GM12878 (cell line): ENCODE data around the gene MDM4. TPM values are rescaled to one million over a fixed set of nuclear protein-coding genes. Genes with fewer than 3 reads are reported as not detected.

Experiments
- ATAC-seq: fragments of 200-7000 bp; cut with Tn5 transposase; 3 replicates; pipeline ENCODE4 v1.9.1; 2020; ENCODE audit warnings: mild to moderate bottlenecking, moderate library complexity
- BruUV-seq: library from RNA; stranded (reverse); fragments of 400-500 nt; replicated peaks from 2 replicates; lab custom pipeline; 2021; lab: Mats Ljungman, UMichigan
- CTCF ChIA-PET: fragments of 300-600 bp; sonication (Branson Sonifier 250); formaldehyde crosslinking; extraction: SDS; loops from one replicate; lab custom pipeline; 2021; ENCODE audit warnings: inconsistent platforms; lab: Yijun Ruan, JAX
- POLR2A ChIA-PET: fragments of 350-600 bp; formaldehyde crosslinking; extraction: SDS; loops from one replicate; lab custom pipeline; 2021; ENCODE audit warnings: inconsistent platforms; lab: Charles Lee
- RAD21 ChIA-PET: fragments of 300-600 bp; sonication (Branson Sonifier 250); formaldehyde crosslinking; loops from one replicate; lab custom pipeline; 2023; ENCODE audit warnings: antibody characterized with exemption; ENCODE audit not compliant: unreplicated experiment; lab: Charles Lee
- SMC1A ChIA-PET: fragments of 300-600 bp; sonication (Branson Sonifier 250); formaldehyde crosslinking; loops from one replicate; lab custom pipeline; 2023; ENCODE audit not compliant: unreplicated experiment, uncharacterized antibody; lab: Charles Lee
- DNase-seq: peaks from one replicate; pipeline ENCODE4 v3.0.0-alpha.2; 2011; ENCODE audit warnings: low read depth, low spot score
- FAIRE-seq: peaks from 3 replicates; lab custom pipeline; 2011; peaks lifted over from hg19 to GRCh38; lab: Jason Lieb, UNC
- H2AFZ ChIP-seq: 2 replicates; pipeline ENCODE4 v1.6.0; 2011; ENCODE audit warnings: low read depth, low read length, control low read depth; ENCODE audit not compliant: control insufficient read depth
- H3K27ac ChIP-seq: 2 replicates; pipeline ENCODE4 v1.5.1; 2011; ENCODE audit warnings: control low read depth; ENCODE audit not compliant: control insufficient read depth, insufficient read depth
- H3K27me3 ChIP-seq, 2 experiments: replicated peaks in 1 of 2; 2 replicates each; pipeline versions ENCODE4 v1.6.0 to v1.6.1; 2011; ENCODE audit warnings: low read length in 1 of 2; ENCODE audit not compliant: control insufficient read depth in 2 of 2, insufficient read depth in 2 of 2
- H3K36me3 ChIP-seq, 2 experiments: 2 replicates each; pipeline ENCODE4 v1.5.1; 2011; ENCODE audit warnings: low read length in 1 of 2; ENCODE audit not compliant: control insufficient read depth in 2 of 2, insufficient read depth in 2 of 2
- H3K4me1 ChIP-seq: 2 replicates; pipeline ENCODE4 v1.6.1; 2011; ENCODE audit warnings: mild to moderate bottlenecking, low read length, moderate library complexity, mixed read lengths; ENCODE audit not compliant: control insufficient read depth, insufficient read depth
- H3K4me2 ChIP-seq: 2 replicates; pipeline ENCODE4 v1.6.0; 2011; ENCODE audit warnings: control low read depth; ENCODE audit not compliant: control insufficient read depth, insufficient read depth
- H3K4me3 ChIP-seq: fragments of 200-600 bp; sonication (generic); 2 replicates; pipeline ENCODE4 v1.5.1; 2016
- H3K79me2 ChIP-seq: 2 replicates; pipeline ENCODE4 v1.6.0; 2011; ENCODE audit warnings: low read length; ENCODE audit not compliant: control insufficient read depth, insufficient read depth
- H3K9ac ChIP-seq: 2 replicates; pipeline ENCODE4 v1.8.0; 2011; ENCODE audit warnings: low read length, control low read depth, mixed read lengths; ENCODE audit not compliant: control insufficient read depth, insufficient read depth
- H3K9me3 ChIP-seq: replicated peaks from 3 replicates; pipeline ENCODE4 v1.5.1; 2011; ENCODE audit warnings: mild to moderate bottlenecking, low read length; ENCODE audit not compliant: control insufficient read depth, insufficient read depth
- H4K20me1 ChIP-seq: 2 replicates; pipeline ENCODE4 v1.6.0; 2011; ENCODE audit not compliant: control insufficient read depth, insufficient read depth
- CHD4 ChIP-seq: fragments of 200-600 bp; sonication (generic); IDR thresholded peaks from 2 replicates; pipeline ENCODE4 v1.6.1; 2016; ENCODE audit warnings: mild to moderate bottlenecking
- IKZF2 ChIP-seq, 2 experiments: fragments of 450-650 bp; IDR thresholded peaks; 2 replicates each; pipeline ENCODE4 v1.6.1; 2017; ENCODE audit warnings: mild to moderate bottlenecking in 2 of 2, moderate library complexity in 2 of 2
- KLF5 ChIP-seq: fragments of 450-650 bp; IDR thresholded peaks from 2 replicates; pipeline ENCODE4 v1.6.1; 2014; ENCODE audit warnings: mild to moderate bottlenecking; ENCODE audit not compliant: partially characterized antibody
- MEF2A ChIP-seq: IDR thresholded peaks from 2 replicates; pipeline ENCODE4 v1.6.1; 2011; ENCODE audit warnings: low read depth, mild to moderate bottlenecking, low read length, moderate library complexity; ENCODE audit not compliant: insufficient read depth
- MEF2B ChIP-seq: fragments of 450-650 bp; IDR thresholded peaks from 2 replicates; pipeline ENCODE4 v1.6.1; 2018; ENCODE audit warnings: mild to moderate bottlenecking, moderate library complexity; ENCODE audit not compliant: partially characterized antibody, poor library complexity, severe bottlenecking
- MYC ChIP-seq: IDR thresholded peaks from 2 replicates; pipeline ENCODE4 v1.6.1; 2011; ENCODE audit warnings: mild to moderate bottlenecking, low read length, moderate library complexity, inconsistent platforms; ENCODE audit not compliant: insufficient read depth, insufficient replicate concordance, insufficient read length, severe bottlenecking
- RELA ChIP-seq: fragments of 450-650 bp; IDR thresholded peaks from 2 replicates; pipeline ENCODE4 v1.8.0; 2014; ENCODE audit warnings: borderline replicate concordance; ENCODE audit not compliant: partially characterized antibody
- RUNX3 ChIP-seq: IDR thresholded peaks from 2 replicates; pipeline ENCODE4 v1.6.1; 2012; ENCODE audit warnings: low read length, inconsistent platforms
- ZNF24 ChIP-seq: fragments of 450-650 bp; IDR thresholded peaks from 2 replicates; pipeline ENCODE4 v1.6.1; 2017; ENCODE audit warnings: antibody characterized with exemption, mild to moderate bottlenecking
- ZNF622 ChIP-seq: fragments of 450-650 bp; IDR thresholded peaks from 2 replicates; pipeline ENCODE4 v1.6.1; 2017; ENCODE audit warnings: mild to moderate bottlenecking, inconsistent platforms
- WGBS: methylation state at CpG from one replicate; pipeline ENCODE4 v1.1.6; 2016; ENCODE audit warnings: low lambda C conversion rate; ENCODE audit not compliant: insufficient replicate concordance, insufficient coverage; ENCODE audit errors: missing lambda C conversion rate; 5-methylcytosine and 5-hydroxymethylcytosine counted together
- in situ Hi-C: fragments of 300-500 bp; cut with MboI; formaldehyde crosslinking; loops from 9 replicates; pipeline ENCODE4 v1.14.3; 2018; ENCODE audit warnings: mixed read lengths
- intact Hi-C: fragments of 100-400 bp; cut with micrococcal nuclease; formaldehyde crosslinking; loops from one replicate; pipeline ENCODE4 v1.14.2; 2022; ENCODE audit not compliant: unreplicated experiment
- polyA plus RNA-seq, 11 experiments: library from polyadenylated mRNA; depleted of rRNA in 4 of 11; unstranded in 6 of 11; stranded (reverse) in 5 of 11; fragments of >200 nt; fragmentation: Nextera tagmentation in 4 of 11; fragmentation: Illumina TruSeq in 1 of 11; extraction: Ambion mirVana in 4 of 11; extraction: Trizol in 1 of 11; gene quantifications; 1 replicate in 1 of 11; 2 replicates in 10 of 11; pipeline versions ENCODE4 v1.2.1 to v1.2.3, GENCODE V29; 2011 to 2016; ENCODE audit warnings: inconsistent platforms in 2 of 11, missing spikeins in 2 of 11, low read depth in 1 of 11
- total RNA-seq, 4 experiments: library from RNA; depleted of rRNA in 3 of 4; stranded (reverse); fragments of >200 nt in 3 of 4; fragmentation: Illumina TruSeq in 1 of 4; extraction: Trizol in 1 of 4; gene quantifications; 2 replicates each; pipeline versions ENCODE4 v1.2.1 to v1.2.3, GENCODE V29; 2013 to 2021
- TF ChIP-seq, protein P1 (sequence below): fragments of 450-650 bp; conservative IDR thresholded peaks from 2 replicates; pipeline ENCODE4 v1.6.1; 2017; ENCODE audit warnings: mild to moderate bottlenecking, moderate library complexity
- TF ChIP-seq, protein P2 (sequence below): fragments of 150-350 bp; IDR thresholded peaks from 2 replicates; pipeline ENCODE4 v1.6.1; 2014; ENCODE audit warnings: mild to moderate bottlenecking, low read depth, low read length
- TF ChIP-seq, protein P3 (sequence below), 3 experiments: IDR thresholded peaks in 2 of 3; conservative IDR thresholded peaks in 1 of 3; 2 replicates each; pipeline ENCODE4 v1.5.1; 2011; ENCODE audit warnings: low read depth in 3 of 3, low read length in 3 of 3, mild to moderate bottlenecking in 3 of 3, control low read depth in 2 of 3, moderate library complexity in 2 of 3, inconsistent platforms in 1 of 3, mixed read lengths in 1 of 3; ENCODE audit not compliant: control insufficient read depth in 2 of 3, insufficient read depth in 1 of 3; ENCODE audit errors: extremely low read depth in 1 of 3
- TF ChIP-seq, protein P4 (sequence below): fragments of 450-650 bp; IDR thresholded peaks from 2 replicates; pipeline ENCODE4 v1.6.1; 2018; ENCODE audit warnings: mild to moderate bottlenecking, low read depth, moderate library complexity; ENCODE audit not compliant: partially characterized antibody

MDM4 gene
- total and polyA plus RNA-seq, 10 of the 15 experiments (the other 5 are each of a cell fraction or from before 2014, with no cell fraction given) = 2.5 to 74.4 (median 22.7) TPM

DNA sequence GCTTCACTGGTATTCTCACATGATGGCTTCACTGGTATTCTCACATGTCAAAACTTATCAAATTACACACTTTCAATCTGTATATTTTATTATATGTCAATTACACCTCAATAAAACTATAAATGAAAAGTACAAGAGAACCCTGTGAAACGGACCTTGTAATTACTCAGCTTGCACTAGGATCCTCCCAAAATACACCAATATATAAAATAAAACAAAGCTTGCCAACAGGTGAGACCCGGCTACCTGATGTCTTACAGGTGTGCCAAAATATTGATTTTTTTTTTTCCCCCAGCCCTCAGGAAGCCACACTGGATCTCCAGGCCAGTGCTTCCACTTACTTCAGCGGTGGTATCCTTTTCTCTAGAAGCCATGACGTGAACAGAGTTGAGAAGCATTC lies 44.5 kb upstream of the MDM4 start:
- SMC1A ChIA-PET = interaction anchor here (11.5 to 18.3 kb wide), 2 partner anchors 21 to 29 kb away, joined by 112 to 408 read pairs; partner anchors contain the start of gene PIK3C2B
- CTCF ChIA-PET = interaction anchor here (0.7 to 39.0 kb wide), 3 partner anchors 29 to 104 kb away, joined by 3 to 2021 read pairs (median 471); partner anchors contain the start of gene PIK3C2B
- WGBS = 63% methylated on average over 4 of the region's 4 CpGs
- no peak overlapping the region for H3K4me3 ChIP-seq
- no peak overlapping the region for H2AFZ ChIP-seq
- H3K27me3 ChIP-seq = no peaks in the 10 kb centered on the region
- H3K9me3 ChIP-seq = no peaks in the 10 kb centered on the region
- peaks cover 4% of the 10 kb centered on the region for H3K79me2 ChIP-seq
- no peaks in the 10 kb centered on the region for H4K20me1 ChIP-seq
- FAIRE-seq = no peak
- no peak overlapping the region for H3K4me2 ChIP-seq
- intact Hi-C loops = no loop called here
- in situ Hi-C loops = no loop called here
- POLR2A ChIA-PET = no interaction called here
- H3K36me3 ChIP-seq = peaks cover 6 to 11% of the 10 kb centered on the region in 2 experiments; a peak in 3 of 4 replicates
- RAD21 ChIA-PET = interaction anchor here (1.0 to 3.3 kb wide), 4 partner anchors 9 to 25 kb away, joined by 3 to 11 read pairs (median 3); no protein-coding TSS in a partner anchor
- no peak for ATAC-seq
- H3K4me1 ChIP-seq = peaks cover 9% of the 10 kb centered on the region
- no peak overlapping the region for H3K9ac ChIP-seq
- H3K27ac ChIP-seq = no peak overlapping the region
- DNase-seq = no peak
- no TSS peak for BruUV-seq
- TF ChIP-seq IKZF2 (IDR thresholded peaks at IDR 0.05) (no peak), MEF2B (no peak), ZNF24 (no peak), CHD4 (no peak), MYC (no peak), ZNF622 (no peak), KLF5 (no peak), RUNX3 (no peak), MEF2A (no peak), RELA (no peak)
- TF ChIP-seq, protein P1, sequence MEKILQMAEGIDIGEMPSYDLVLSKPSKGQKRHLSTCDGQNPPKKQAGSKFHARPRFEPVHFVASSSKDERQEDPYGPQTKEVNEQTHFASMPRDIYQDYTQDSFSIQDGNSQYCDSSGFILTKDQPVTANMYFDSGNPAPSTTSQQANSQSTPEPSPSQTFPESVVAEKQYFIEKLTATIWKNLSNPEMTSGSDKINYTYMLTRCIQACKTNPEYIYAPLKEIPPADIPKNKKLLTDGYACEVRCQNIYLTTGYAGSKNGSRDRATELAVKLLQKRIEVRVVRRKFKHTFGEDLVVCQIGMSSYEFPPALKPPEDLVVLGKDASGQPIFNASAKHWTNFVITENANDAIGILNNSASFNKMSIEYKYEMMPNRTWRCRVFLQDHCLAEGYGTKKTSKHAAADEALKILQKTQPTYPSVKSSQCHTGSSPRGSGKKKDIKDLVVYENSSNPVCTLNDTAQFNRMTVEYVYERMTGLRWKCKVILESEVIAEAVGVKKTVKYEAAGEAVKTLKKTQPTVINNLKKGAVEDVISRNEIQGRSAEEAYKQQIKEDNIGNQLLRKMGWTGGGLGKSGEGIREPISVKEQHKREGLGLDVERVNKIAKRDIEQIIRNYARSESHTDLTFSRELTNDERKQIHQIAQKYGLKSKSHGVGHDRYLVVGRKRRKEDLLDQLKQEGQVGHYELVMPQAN = no peak
- TF ChIP-seq, protein P2, sequence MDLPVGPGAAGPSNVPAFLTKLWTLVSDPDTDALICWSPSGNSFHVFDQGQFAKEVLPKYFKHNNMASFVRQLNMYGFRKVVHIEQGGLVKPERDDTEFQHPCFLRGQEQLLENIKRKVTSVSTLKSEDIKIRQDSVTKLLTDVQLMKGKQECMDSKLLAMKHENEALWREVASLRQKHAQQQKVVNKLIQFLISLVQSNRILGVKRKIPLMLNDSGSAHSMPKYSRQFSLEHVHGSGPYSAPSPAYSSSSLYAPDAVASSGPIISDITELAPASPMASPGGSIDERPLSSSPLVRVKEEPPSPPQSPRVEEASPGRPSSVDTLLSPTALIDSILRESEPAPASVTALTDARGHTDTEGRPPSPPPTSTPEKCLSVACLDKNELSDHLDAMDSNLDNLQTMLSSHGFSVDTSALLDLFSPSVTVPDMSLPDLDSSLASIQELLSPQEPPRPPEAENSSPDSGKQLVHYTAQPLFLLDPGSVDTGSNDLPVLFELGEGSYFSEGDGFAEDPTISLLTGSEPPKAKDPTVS = no peak
- TF ChIP-seq, protein P3, sequence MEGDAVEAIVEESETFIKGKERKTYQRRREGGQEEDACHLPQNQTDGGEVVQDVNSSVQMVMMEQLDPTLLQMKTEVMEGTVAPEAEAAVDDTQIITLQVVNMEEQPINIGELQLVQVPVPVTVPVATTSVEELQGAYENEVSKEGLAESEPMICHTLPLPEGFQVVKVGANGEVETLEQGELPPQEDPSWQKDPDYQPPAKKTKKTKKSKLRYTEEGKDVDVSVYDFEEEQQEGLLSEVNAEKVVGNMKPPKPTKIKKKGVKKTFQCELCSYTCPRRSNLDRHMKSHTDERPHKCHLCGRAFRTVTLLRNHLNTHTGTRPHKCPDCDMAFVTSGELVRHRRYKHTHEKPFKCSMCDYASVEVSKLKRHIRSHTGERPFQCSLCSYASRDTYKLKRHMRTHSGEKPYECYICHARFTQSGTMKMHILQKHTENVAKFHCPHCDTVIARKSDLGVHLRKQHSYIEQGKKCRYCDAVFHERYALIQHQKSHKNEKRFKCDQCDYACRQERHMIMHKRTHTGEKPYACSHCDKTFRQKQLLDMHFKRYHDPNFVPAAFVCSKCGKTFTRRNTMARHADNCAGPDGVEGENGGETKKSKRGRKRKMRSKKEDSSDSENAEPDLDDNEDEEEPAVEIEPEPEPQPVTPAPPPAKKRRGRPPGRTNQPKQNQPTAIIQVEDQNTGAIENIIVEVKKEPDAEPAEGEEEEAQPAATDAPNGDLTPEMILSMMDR (IDR thresholded peaks at IDR 0.05 in 2 of 3, conservative IDR thresholded peaks at IDR 0.05 in 1 of 3; ENCODE audit: control insufficient read depth in 2 of 3, extremely low read depth in 1 of 3, insufficient read depth in 1 of 3, low read depth in 3 of 3, low read length in 3 of 3) = no peak
- TF ChIP-seq, protein P4, sequence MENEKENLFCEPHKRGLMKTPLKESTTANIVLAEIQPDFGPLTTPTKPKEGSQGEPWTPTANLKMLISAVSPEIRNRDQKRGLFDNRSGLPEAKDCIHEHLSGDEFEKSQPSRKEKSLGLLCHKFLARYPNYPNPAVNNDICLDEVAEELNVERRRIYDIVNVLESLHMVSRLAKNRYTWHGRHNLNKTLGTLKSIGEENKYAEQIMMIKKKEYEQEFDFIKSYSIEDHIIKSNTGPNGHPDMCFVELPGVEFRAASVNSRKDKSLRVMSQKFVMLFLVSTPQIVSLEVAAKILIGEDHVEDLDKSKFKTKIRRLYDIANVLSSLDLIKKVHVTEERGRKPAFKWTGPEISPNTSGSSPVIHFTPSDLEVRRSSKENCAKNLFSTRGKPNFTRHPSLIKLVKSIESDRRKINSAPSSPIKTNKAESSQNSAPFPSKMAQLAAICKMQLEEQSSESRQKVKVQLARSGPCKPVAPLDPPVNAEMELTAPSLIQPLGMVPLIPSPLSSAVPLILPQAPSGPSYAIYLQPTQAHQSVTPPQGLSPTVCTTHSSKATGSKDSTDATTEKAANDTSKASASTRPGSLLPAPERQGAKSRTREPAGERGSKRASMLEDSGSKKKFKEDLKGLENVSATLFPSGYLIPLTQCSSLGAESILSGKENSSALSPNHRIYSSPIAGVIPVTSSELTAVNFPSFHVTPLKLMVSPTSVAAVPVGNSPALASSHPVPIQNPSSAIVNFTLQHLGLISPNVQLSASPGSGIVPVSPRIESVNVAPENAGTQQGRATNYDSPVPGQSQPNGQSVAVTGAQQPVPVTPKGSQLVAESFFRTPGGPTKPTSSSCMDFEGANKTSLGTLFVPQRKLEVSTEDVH = no peak
